ENCODE results near the gene CNTF. TPM values are rescaled to one million over a fixed set of nuclear protein-coding genes. Genes with fewer than 3 reads are reported as not detected.

Gene CNTF
- total and polyA plus RNA-seq, 10 of the 15 experiments (the other 5 are each of a cell fraction or from before 2014, with no cell fraction given) = 0.16 to 2.3 (median 0.73) TPM

- no peak for DNase-seq (ENCODE audit: low read depth, low spot score)
- peaks cover 9% of the 10 kb centered on the region for H3K4me1 ChIP-seq (ENCODE audit: control insufficient read depth, insufficient read depth, low read length)
- CTCF ChIA-PET = interaction anchor here (1.0 to 6.2 kb wide), 5 partner anchors 19 to 449 kb away, joined by 3 to 42 read pairs (median 4); no protein-coding TSS in a partner anchor
- H3K27ac ChIP-seq (ENCODE audit: control insufficient read depth, insufficient read depth) = no peak overlapping the region
- RAD21 ChIA-PET (ENCODE audit: unreplicated experiment) = interaction anchor here (0.7 to 1.0 kb wide), 2 partner anchors 33 to 46 kb away, joined by 3 read pairs; no protein-coding TSS in a partner anchor
- no peak overlapping the region for H3K4me3 ChIP-seq
- ATAC-seq = peak; percentile 40
- BruUV-seq (replicated peaks) = no TSS peak
- H2AFZ ChIP-seq (ENCODE audit: control insufficient read depth, low read depth, low read length) = no peak overlapping the region
- TF ChIP-seq EP300 (IDR thresholded peaks at IDR 0.05; ENCODE audit: borderline replicate concordance in 1 of 2, control insufficient read depth in 1 of 2, low read depth in 2 of 2, low read length in 2 of 2) = no peak
- TF ChIP-seq E2F8 (IDR thresholded peaks at IDR 0.05; ENCODE audit: low read depth, partially characterized antibody) = no peak
- 81% methylated on average over 8 of the region's 8 CpGs for WGBS (ENCODE audit: insufficient coverage, insufficient replicate concordance, low lambda C conversion rate, missing lambda C conversion rate)
- POLR2A ChIA-PET = interaction anchor here (0.5 to 1.1 kb wide), 2 partner anchors 12 to 15 kb away, joined by 3 read pairs; no protein-coding TSS in a partner anchor
- peaks cover 40% of the 10 kb centered on the region for H3K79me2 ChIP-seq (ENCODE audit: control insufficient read depth, insufficient read depth, low read length)
- no peaks in the 10 kb centered on the region for H3K27me3 ChIP-seq (replicated peaks in 1 of 2; ENCODE audit: control insufficient read depth in 2 of 2, insufficient read depth in 2 of 2, low read length in 1 of 2)
- no peak overlapping the region for H3K4me2 ChIP-seq (ENCODE audit: control insufficient read depth, insufficient read depth)
- H3K9me3 ChIP-seq (replicated peaks; ENCODE audit: control insufficient read depth, insufficient read depth, low read length) = no peaks in the 10 kb centered on the region
- SMC1A ChIA-PET (ENCODE audit: uncharacterized antibody, unreplicated experiment) = interaction anchor here (0.6 to 2.1 kb wide), 4 partner anchors 13 to 255 kb away, joined by 3 to 7 read pairs (median 4); partner anchors contain the start of gene CNTF
- H3K9ac ChIP-seq (ENCODE audit: control insufficient read depth, insufficient read depth, low read length) = no peak overlapping the region
- FAIRE-seq = no peak
- in situ Hi-C loops (cut with MboI) (no loop called here), intact Hi-C loops (cut with micrococcal nuclease; ENCODE audit: unreplicated experiment) (no loop called here)
- H4K20me1 ChIP-seq (ENCODE audit: control insufficient read depth, insufficient read depth) = peaks cover 3% of the 10 kb centered on the region; the same call in 1 of the 2 replicates
- peaks cover 4 to 26% of the 10 kb centered on the region in 2 experiments for H3K36me3 ChIP-seq (ENCODE audit: control insufficient read depth in 2 of 2, insufficient read depth in 2 of 2, low read length in 1 of 2)
Observed at GRCh38 chr11:58609723-58610122, 12.7 kb upstream of the CNTF start.

- no peaks in the 10 kb centered on the region for H3K27me3 ChIP-seq (replicated peaks in 1 of 2; ENCODE audit: control insufficient read depth in 2 of 2, insufficient read depth in 2 of 2, low read length in 1 of 2)
- no peak for DNase-seq (ENCODE audit: low read depth, low spot score)
- H4K20me1 ChIP-seq (ENCODE audit: control insufficient read depth, insufficient read depth) = no peaks in the 10 kb centered on the region
- BruUV-seq (replicated peaks) = no TSS peak
- H3K4me2 ChIP-seq (ENCODE audit: control insufficient read depth, insufficient read depth) = no peak overlapping the region
- no peak overlapping the region for H3K4me3 ChIP-seq
- ATAC-seq = no peak
- H3K9me3 ChIP-seq (replicated peaks; ENCODE audit: control insufficient read depth, insufficient read depth, low read length) = no peaks in the 10 kb centered on the region
- peaks cover 7% of the 10 kb centered on the region for H3K79me2 ChIP-seq (ENCODE audit: control insufficient read depth, insufficient read depth, low read length)
- H3K36me3 ChIP-seq (ENCODE audit: control insufficient read depth in 2 of 2, insufficient read depth in 2 of 2, low read length in 1 of 2) = peaks cover 10 to 42% of the 10 kb centered on the region in 2 experiments
- ChIA-PET RAD21 (ENCODE audit: unreplicated experiment) (no interaction called here), POLR2A (no interaction called here), CTCF (interaction anchor here (0.8 to 6.2 kb wide), 3 partner anchors 16 to 44 kb away, joined by 3 to 42 read pairs (median 3); no protein-coding TSS in a partner anchor), SMC1A (ENCODE audit: uncharacterized antibody, unreplicated experiment) (no interaction called here)
- in situ Hi-C loops (cut with MboI) (no loop called here), intact Hi-C loops (cut with micrococcal nuclease; ENCODE audit: unreplicated experiment) (no loop called here)
- H3K27ac ChIP-seq (ENCODE audit: control insufficient read depth, insufficient read depth) = no peak overlapping the region
- TF ChIP-seq MLLT1 (IDR thresholded peaks at IDR 0.05) (no peak), SKIL (IDR thresholded peaks at IDR 0.05; ENCODE audit: low read depth, poor library complexity, severe bottlenecking) (no peak), EP300 (IDR thresholded peaks at IDR 0.05; ENCODE audit: borderline replicate concordance in 1 of 2, control insufficient read depth in 1 of 2, low read depth in 2 of 2, low read length in 2 of 2) (no peak), HDGF (IDR thresholded peaks at IDR 0.05) (no peak), HCFC1 (IDR thresholded peaks at IDR 0.05; ENCODE audit: low read length) (no peak), POU2F2 (IDR thresholded peaks at IDR 0.05; ENCODE audit: borderline replicate concordance, low read depth, low read length) (no peak)
- no peak overlapping the region for H2AFZ ChIP-seq (ENCODE audit: control insufficient read depth, low read depth, low read length)
- no peaks in the 10 kb centered on the region for H3K4me1 ChIP-seq (ENCODE audit: control insufficient read depth, insufficient read depth, low read length)
- 74% methylated on average over 2 of the region's 2 CpGs for WGBS (ENCODE audit: insufficient coverage, insufficient replicate concordance, low lambda C conversion rate, missing lambda C conversion rate)
- no peak overlapping the region for H3K9ac ChIP-seq (ENCODE audit: control insufficient read depth, insufficient read depth, low read length)
- FAIRE-seq = no peak
Observed at GRCh38 chr11:58613228-58613627, 9.2 kb upstream of the CNTF start.

All from GM12878 (cell line).